GM21526 (cell line): Measurements from ENCODE around the gene KRTAP5-8.
"Not testable (repeated sequence)": the region's sequence is repeated elsewhere in the genome, so short reads cannot be mapped to it uniquely, and the experiment has no call there.

Experiments used
- ATAC-seq: cut with Tn5 transposase; IDR thresholded peaks from one replicate; pipeline ENCODE4 v1.9.1; 2021; ENCODE audit warnings: moderate library complexity; ENCODE audit not compliant: unreplicated experiment, low FRiP score

Gene KRTAP5-8, protein sequence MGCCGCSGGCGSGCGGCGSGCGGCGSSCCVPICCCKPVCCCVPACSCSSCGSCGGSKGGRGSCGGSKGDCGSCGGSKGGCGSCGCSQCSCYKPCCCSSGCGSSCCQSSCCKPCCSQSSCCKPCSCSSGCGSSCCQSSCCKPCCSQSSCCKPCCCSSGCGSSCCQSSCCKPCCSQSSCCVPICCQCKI

DNA sequence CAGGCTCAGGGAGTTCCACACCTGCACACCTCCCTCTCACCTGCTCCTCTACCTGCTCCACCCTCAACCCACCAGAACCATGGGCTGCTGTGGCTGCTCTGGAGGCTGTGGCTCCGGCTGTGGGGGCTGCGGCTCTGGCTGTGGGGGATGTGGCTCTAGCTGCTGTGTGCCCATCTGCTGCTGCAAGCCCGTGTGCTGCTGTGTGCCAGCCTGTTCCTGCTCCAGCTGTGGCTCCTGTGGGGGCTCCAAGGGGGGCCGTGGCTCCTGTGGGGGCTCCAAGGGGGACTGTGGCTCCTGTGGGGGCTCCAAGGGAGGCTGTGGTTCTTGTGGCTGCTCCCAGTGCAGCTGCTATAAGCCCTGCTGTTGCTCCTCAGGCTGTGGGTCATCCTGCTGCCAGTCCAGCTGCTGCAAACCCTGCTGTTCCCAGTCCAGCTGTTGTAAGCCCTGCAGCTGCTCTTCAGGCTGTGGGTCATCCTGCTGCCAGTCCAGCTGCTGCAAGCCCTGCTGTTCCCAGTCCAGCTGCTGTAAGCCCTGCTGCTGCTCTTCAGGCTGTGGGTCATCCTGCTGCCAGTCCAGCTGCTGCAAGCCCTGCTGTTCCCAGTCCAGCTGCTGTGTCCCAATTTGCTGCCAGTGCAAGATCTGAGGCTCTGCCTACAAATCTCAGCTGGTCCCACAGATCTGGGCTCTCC, at the start of gene KRTAP5-8:
KRTAP5-8 (plus strand) TSS at position 49 of the 689 bp plus-strand sequence; CDS start at position 80, 31 bp downstream.
- not testable (repeated sequence) for ATAC-seq

DNA sequence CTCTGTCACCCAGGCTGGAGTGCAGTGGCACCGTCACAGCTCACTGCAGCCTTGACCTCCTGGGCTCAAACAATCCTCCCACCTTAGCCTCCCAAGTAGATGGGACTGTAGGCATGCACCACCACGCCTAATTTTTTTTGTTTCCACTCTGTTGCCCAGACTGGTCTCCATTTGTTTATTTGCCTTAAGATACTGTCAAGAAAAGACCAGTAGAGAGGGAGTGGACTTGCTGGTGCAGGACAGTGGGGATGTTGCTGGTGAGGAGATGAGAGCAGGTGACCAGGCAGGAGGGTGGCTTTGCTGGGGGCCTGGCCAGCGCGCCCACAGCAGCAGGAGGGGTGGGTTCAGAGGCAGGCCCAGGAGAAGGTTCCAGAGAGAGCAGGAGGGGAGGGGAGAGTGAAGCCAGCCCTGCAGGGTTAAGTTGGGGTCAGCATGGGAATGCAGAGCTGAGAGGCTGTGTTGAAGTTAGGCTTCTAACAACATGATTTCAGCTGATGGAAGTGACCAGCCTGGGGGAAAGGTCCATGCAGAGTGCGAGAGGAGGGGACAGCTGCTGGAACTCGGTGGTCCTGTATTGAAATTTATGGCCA, 49.0 kb upstream of the KRTAP5-8 start:
- no peak for ATAC-seq

DNA sequence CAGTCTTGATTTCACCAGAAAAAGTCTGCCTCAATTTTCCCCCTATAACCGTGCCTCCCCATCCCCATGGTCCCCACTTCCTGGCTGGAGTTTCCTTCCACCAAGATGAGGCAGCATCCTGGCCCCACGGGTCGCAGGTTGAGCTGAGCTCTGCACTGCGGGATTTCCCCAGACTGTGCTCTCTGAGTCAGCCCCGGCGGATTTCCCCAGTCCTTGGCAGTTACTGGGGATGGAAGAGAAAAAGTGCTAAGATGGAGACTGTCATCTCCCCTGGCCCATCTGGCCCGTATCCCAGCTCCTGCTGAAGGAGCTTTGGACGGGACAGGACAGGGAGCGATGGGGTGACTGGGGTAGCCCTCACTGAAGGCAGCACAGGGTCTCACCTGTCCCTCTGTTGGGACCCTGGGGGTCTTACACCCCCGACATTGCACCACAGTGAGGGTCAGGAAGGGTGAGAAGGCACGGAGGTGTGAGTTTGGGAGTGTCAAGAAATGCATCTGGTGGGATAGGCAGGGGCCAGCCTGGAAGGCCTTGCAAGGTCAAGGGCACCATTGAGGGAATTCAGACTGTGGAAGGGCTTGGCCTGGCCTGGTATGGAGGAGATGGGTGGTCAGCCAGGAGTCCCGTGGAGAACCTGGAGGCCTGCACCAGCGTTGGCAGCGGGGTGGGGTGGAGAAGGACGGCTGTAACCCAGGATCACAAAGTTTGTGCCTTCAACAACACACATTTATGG, 48.3 kb upstream of the KRTAP5-8 start:
- no peak for ATAC-seq

DNA sequence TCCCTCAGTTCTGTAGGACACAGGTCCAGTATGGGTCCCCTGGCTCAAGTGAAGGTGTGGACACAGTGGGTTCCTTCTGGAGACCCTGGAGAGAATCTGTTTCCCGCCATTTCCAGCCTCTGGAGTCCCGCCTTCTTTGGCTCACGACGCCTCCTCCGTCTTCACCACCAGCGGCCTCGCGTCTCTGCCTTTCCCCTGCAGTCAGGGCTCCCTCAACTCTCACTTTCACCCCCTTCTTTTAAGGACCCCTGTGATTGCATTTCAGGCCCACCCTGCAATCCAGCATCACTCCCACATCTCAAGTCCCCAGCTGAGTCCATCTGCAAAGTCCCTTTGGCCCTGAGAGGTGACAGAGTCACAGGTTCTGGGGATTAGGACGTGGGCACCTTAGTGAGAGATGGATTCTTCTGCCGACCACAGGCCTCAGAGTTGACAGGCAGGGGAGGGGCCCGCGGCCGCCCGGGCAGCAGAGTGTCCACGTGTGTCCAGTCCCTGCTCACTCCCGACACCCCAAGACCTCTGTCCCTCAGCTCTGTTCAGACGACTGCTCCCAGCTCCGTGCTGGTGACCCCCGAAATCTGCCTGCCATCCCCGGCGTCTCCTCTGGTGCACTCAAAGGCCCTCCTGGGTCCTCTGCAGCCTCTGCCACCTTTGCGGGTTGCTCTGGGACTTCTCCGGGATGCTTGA, 47.6 kb upstream of the KRTAP5-8 start:
- ATAC-seq: no peak

DNA sequence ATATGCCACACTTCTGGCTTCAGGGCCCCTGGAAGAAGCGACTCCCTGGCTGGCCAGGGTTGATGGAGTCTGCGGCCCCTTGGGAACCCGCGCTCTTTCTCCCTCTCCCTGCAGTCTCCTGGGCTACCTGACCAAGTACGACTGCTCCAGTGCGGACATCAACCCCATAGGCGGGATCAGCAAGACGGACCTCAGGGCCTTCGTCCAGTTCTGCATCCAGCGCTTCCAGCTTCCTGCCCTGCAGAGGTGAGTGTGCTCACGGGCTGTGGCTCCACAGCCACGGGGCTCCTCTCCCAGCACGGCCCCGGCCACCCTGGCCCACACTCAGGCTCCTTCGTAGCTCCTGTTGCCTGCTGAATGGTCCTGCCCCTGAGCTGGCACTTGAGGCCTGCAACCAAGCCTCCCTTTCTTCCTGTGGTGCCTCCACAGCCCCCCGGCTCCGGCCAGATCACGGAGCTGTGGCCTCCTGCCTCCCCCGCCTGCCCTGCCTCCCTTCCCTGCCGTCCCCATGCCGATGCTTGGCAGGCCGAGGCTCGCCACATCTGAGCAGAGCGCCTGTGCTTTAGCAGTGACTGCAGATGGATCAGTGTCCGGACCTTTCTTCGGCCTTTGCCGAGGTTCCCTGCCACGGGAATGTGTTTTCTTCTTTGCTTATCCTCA, 47.0 kb upstream of the KRTAP5-8 start:
- ATAC-seq: no peak

DNA sequence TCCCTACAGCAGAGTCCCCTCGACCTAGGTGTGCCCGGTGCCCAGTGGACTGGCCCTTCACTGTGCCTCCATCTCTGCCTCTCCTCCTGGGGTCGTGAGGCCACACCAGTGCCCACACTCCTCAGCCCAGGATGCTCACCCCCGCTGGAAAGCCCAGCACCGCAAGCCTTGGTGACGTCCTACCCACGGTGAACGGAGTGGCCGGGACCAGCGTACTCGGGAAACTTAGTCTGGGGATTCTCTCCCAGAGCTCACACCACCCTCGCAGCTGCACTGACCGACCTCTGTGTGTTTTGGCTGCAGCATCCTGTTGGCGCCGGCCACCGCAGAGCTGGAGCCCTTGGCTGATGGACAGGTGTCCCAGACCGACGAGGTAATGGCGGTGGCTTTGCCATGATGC, 46.3 kb upstream of the KRTAP5-8 start:
- ATAC-seq: no peak

DNA sequence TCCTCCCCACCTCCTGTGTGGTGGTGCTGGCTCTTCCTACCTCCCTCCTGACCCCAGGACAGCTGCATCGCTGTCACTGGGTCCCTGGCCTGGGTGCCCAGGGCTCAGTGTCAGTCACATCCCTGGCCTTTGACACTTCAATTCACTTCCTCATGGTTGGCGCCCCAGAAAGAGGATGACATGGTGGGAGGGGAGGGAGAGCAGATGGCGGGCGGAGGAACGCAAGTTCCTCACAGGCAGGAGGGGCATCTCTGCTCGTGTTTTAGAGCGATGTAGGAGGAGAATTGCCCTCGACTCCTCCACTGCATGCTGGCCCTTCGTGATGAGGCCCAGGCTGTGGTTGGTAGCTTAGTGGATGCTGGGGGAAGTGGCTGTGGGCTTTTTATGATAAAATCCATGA, 45.9 kb upstream of the KRTAP5-8 start:
- ATAC-seq: no peak

DNA sequence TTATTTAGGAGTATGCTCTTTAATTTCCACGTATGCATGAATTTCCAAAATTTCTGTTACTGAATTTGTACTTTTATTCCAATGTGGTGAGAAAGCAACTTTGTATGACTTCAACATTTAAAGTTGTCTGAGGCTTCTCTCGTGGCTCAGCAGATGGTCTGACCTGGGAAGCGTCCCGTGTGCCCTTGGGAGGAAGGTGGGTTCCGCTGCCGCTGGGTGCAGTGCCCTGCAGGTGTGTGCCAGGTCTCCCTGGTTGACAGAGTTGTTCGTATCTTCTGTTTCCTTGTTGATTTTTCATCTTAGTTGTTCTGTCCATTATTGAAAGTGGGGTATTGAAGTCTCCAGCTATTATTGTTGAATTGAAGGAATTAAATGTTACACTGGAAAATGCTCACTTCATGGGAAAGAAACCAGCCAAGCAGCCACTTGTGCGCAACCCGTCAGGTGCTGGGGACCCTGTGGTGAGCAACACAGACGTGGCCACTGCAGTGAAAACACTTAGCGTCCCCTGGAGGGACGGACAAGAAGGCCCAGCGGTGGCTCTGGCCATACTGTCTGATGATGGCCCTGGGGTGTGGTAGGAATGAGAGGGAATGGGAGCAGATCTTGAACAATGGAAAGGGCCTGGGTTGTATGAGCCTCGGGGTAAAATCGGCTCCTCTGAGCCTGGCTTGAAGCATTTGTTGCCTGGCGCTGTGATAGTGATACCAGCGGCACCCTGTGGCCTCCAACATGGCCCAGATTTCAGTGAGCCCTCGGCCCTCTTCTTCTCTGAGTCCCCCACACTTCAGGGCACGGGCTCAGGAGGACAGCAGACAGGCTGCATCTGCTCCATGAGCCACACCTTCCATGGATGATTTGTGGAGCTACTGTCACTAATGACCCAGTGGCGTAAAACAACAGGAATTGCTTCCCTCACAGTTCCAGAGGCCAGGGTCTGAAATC, 42.3 kb upstream of the KRTAP5-8 start:
- no peak for ATAC-seq

DNA sequence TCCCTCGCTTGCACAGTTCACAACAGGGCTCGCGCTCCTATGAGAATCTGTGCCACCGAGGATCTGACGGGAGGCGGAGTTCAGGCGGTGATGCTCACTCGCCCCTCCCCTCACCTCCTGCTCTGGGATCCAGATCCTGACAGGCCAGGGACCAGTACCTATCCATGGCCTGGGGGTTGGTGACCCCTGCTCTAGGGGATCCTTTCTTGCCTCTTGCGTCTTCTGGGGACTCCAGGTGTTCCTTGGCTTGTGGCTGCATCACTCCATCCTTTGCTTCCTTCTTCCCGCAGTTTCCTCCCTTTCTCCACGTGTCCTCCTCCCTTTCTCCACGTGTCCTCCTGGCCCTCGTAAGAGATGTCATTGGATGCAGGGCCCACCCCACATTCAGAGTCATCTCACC, 41.4 kb upstream of the KRTAP5-8 start:
- ATAC-seq: no peak

DNA sequence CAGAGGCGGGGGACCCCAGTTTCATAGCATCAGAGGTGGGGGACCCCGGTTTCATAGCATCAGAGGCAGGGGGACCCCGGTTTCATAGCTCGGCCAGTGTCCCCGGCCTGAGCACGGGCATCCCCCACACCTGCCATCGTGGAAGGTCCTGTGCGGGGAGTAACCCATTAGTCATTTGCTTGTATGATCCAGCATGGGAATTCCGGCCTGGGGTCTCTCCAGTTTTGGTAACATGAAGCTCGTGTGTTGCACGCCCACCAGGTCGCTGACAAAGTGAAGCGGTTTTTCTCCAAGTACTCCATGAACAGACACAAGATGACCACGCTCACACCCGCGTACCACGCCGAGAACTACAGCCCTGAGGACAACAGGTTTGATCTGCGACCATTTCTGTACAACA, 39.7 kb upstream of the KRTAP5-8 start:
- ATAC-seq: no peak

DNA sequence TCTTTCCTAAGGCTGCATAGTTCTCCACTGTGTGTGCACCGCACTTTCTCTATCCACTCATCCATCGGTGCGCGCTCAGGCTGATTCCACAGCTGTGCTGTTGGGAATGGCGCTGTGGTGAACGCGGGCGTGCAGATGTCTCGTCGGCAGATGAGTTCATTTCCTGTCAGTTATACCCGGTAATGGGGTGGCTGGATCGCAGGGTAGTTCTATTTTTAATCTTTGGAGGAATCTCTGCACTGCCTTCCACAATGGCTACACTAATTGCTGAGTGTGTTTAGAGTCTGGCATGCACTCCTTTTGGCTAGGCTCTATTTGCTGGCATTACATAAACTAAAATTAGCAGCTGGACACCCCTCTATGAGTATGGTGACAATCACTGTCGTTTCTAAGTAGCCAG, 38.7 kb upstream of the KRTAP5-8 start:
- ATAC-seq: no peak

DNA sequence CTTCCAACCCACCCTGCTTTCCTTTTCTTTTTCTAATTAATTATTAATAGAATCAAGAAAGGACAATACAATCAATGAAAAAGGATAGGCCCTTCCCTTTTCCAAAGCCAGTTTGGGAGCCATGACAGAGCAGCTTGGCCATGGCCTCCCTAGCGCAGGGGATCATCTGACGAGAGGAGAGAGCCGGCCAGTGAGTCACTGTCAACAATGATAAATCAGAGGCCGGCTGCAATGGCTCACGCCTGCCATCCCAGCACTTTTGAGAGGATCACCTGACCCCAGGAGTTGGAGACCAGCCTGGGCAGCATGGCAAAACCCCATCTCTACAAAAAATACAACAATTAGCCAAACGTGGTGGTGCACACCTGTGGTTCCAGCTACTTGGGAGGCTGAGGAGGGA, 38.3 kb upstream of the KRTAP5-8 start:
- ATAC-seq: no peak

DNA sequence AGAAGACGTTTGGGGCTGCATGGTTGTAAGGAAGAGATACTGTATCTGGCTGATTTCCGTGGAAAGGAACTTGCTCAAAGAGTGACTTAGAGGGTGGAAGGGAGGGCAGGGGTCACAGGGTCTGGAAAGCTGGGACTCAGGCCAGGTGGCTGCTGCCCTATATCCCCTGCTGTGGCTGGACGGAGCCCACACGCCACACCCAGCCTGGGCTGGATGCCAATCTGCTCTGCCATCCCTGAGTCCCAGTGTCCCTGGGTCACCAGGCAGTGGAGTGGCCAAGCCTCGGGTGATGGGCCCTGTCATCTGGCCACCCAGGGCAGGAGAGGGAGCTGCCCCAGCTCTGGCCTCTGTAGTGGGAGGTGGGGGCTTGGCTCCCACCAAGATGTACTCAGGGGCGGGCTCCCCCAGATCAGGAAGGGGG, 37.2 kb upstream of the KRTAP5-8 start:
- no peak for ATAC-seq

DNA sequence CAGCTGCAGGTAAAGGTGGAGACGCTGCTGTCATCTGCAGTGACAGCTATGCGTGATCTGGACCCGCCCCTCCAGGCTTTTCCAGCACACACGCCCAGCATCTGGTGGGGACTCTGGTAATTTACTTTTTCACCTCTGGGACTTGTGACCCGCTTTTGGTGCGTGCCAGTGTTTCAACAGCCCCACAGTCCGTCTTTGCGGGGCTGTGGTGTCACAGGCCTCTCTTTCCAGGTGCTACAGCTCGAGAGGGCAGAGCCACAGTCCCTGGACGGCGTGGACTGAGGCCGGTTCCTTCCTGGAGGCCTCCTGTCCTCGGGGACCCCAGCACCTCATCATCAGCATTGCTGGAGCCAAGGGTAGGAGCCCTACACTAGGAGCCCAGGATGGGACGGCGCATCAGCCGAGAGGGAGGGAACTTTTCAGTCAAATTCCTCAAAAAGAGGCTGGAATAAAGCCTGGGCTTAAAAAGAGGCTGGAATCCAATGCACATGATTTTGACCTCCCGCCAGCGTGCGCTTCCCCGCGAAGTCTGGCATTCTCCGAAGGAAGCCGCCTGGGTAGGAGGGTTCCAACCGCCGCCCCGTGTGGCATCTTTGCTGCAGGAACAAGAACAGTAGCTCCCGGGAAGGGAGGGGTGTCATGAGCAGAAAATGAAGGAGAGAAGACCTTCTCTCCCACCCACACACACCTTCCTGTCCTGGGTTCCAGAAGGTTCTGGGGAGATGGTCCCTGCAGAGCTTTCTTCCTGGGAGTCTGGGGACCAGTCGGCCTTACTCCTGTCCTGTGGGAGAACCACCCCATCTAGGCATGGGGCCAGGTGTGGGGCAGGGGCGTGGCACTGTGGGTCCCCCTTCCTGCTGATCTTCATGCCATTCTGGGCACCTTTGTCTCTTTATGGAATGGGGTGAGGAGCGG, 36.5 kb upstream of the KRTAP5-8 start:
- ATAC-seq: no peak

DNA sequence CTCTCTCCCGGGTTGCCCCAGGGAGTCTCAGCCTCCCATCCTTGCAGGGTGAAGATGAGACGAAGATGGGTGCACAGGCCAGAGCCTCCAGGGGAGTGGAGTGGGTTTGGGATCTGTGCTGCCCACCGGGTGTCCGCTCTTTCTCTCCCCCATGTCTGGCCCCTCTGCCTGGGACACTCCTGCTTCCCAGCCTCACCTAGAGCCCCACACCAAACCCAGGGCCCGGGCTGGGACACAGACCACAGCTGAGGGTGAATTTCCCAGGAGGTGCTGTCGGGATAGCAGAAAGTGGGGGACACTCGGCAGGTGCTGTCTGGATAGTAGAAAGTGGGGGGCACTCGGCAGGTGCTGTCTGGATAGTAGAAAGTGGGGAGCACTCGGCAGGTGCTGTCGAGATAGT, 35.8 kb upstream of the KRTAP5-8 start:
- no peak for ATAC-seq

DNA sequence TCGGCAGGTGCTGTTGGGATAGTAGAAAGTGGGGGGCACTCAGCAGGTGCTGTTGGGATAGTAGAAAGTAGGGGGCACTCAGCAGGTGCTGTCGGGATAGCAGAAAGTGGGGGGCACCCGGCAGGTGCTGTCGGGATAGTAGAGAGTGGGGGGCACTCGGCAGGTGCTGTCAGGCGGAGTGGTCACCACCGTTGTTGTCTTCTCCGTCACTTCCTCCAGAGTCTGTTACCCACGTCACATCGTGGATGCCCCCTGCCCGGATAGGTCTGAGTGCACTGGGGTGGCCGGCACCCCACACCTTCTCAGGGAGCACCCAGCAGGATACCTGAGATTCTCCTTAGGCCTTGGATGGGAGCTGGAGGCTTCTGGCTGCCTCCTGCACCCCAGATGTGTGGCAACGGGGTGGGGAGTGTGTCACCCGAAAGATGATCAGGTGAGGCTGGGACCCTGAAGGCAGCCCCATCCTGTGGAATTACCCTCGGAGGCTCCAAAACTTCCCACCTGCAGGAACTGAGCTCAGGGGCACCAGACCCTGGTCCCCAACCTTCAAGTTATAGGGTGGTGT, 34.9 kb upstream of the KRTAP5-8 start:
- no peak for ATAC-seq

DNA sequence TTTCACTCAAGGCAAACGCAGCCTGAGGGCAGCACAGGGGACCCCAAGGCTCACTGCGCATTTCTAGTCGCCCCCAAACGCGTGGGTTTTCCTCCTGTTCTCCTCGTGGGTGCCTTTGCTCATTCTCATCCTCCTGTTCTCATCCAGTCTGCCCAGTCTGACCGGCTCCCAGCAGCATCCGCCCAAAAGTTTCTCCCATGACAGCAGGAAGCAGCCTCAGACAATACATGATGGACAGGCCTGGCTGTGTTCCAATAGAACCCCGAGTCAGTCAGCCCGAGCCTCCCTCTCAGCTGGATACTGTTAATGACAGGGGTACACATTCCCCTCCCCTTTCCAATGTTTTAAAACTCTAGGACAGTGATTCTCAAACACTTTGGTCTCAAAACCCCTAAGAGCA, 33.3 kb upstream of the KRTAP5-8 start:
- ATAC-seq: no peak

DNA sequence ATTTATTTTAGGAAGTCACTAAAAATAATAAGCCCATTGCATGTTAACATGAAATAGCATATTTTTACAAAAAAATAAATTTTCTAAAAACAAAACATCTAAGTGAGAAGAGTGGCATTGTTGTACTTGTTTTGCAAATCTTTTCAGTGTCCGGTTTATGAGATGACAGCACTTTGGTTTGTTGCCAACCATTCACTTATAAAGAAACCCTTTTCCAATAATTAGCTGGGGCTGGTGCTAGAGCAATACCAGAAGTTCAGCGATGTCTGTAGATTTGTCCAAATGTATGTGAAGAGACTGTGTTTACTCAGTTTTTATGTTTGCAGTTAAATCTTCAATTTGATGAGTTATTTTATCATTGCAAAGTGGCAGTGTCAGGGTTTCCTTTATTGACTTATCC, 32.8 kb upstream of the KRTAP5-8 start:
- ATAC-seq: no peak
